PC-3 (cell line): ENCODE measurements around the gene TEPSIN. TPM values are rescaled to one million over a fixed set of nuclear protein-coding genes. Genes with fewer than 3 reads are reported as not detected.

Experiments
- ATAC-seq: fragments of 200-7000 bp; cut with Tn5 transposase; 2 replicates; pipeline ENCODE4 v1.9.1; 2020; ENCODE audit warnings: mild to moderate bottlenecking, moderate library complexity
- BruUV-seq: library from RNA; stranded (reverse); fragments of 400-500 nt; replicated peaks from 2 replicates; lab custom pipeline; 2021; lab: Mats Ljungman, UMichigan
- CTCF ChIA-PET: fragments of 300-600 bp; sonication (Branson Sonifier 250); formaldehyde crosslinking; loops from one replicate; lab custom pipeline; 2022; ENCODE audit warnings: antibody characterized with exemption; lab: Charles Lee
- POLR2A ChIA-PET: fragments of 300-600 bp; sonication (Branson Sonifier 250); formaldehyde crosslinking; loops from one replicate; lab custom pipeline; 2022; ENCODE audit warnings: antibody characterized with exemption; ENCODE audit not compliant: unreplicated experiment; lab: Charles Lee
- DNase-seq: peaks from one replicate; pipeline ENCODE4 v3.0.0-alpha.2; 2015
- H2AFZ ChIP-seq: fragments of 300-600 bp; sonication (generic); 2 replicates; pipeline ENCODE4 v1.6.0; 2016; ENCODE audit warnings: antibody characterized with exemption, low read length
- H3F3A ChIP-seq: fragments of 300-600 bp; sonication (generic); one replicate; pipeline ENCODE4 v1.6.0; 2017; ENCODE audit warnings: antibody characterized with exemption, low read length, control low read depth, mild to moderate bottlenecking; ENCODE audit not compliant: unreplicated experiment
- H3K27ac ChIP-seq: fragments of 300-600 bp; sonication (generic); 2 replicates; pipeline ENCODE4 v1.5.1; 2016; ENCODE audit warnings: mild to moderate bottlenecking, low read length
- H3K27me3 ChIP-seq: fragments of 300-600 bp; sonication (generic); 2 replicates; pipeline ENCODE4 v1.6.1; 2016; ENCODE audit warnings: low read length, mixed read lengths
- H3K36me3 ChIP-seq: fragments of 300-600 bp; sonication (generic); 2 replicates; pipeline ENCODE4 v1.6.1; 2016; ENCODE audit warnings: low read depth, mixed run types, low read length, mixed read lengths
- H3K4me1 ChIP-seq: fragments of 300-600 bp; sonication (generic); 2 replicates; pipeline ENCODE4 v1.5.1; 2016; ENCODE audit warnings: low read length; ENCODE audit not compliant: insufficient read depth
- H3K4me2 ChIP-seq: fragments of 300-600 bp; sonication (generic); 2 replicates; pipeline ENCODE4 v1.6.0; 2016; ENCODE audit warnings: low read length
- H3K4me3 ChIP-seq: fragments of 300-600 bp; sonication (generic); 2 replicates; pipeline ENCODE4 v1.5.1; 2016; ENCODE audit warnings: mild to moderate bottlenecking, low read length, mixed read lengths
- H3K79me2 ChIP-seq: fragments of 300-600 bp; sonication (generic); 2 replicates; pipeline ENCODE4 v1.6.1; 2017; ENCODE audit warnings: low read length, mixed read lengths
- H3K9ac ChIP-seq: fragments of 300-600 bp; sonication (generic); 2 replicates; pipeline ENCODE4 v1.6.0; 2016; ENCODE audit warnings: mild to moderate bottlenecking, low read length
- H3K9me2 ChIP-seq: fragments of 300-600 bp; sonication (generic); replicated peaks from 2 replicates; pipeline ENCODE4 v1.6.1; 2016; ENCODE audit warnings: mixed run types, low read length, mixed read lengths
- H3K9me3 ChIP-seq: fragments of 300-600 bp; sonication (generic); 2 replicates; pipeline ENCODE4 v1.6.1; 2016; ENCODE audit warnings: low read length, mixed read lengths
- H4K20me1 ChIP-seq: fragments of 300-600 bp; sonication (generic); 2 replicates; pipeline ENCODE4 v1.6.1; 2016; ENCODE audit warnings: low read length, mixed read lengths
- CTCF ChIP-seq: fragments of 300-600 bp; sonication (generic); conservative IDR thresholded peaks from 2 replicates; pipeline ENCODE4 v1.5.1; 2017; ENCODE audit warnings: antibody characterized with exemption, low read depth, mild to moderate bottlenecking, low read length
- EZH2 ChIP-seq: fragments of 300-600 bp; sonication (generic); IDR thresholded peaks from one replicate; pipeline ENCODE4 v1.6.1; 2017; ENCODE audit warnings: antibody characterized with exemption, mild to moderate bottlenecking, low read length; ENCODE audit not compliant: unreplicated experiment
- EZH2phosphoT487 ChIP-seq: fragments of 300-600 bp; sonication (generic); IDR thresholded peaks from 2 replicates; pipeline ENCODE4 v1.6.1; 2018; ENCODE audit warnings: mild to moderate bottlenecking, antibody characterized with exemption, low read length, borderline replicate concordance
- intact Hi-C: fragments of 100-400 bp; cut with micrococcal nuclease; formaldehyde crosslinking; loops from 2 replicates; pipeline ENCODE4 v1.9.0; 2023
- total RNA-seq: library from RNA; depleted of rRNA; stranded (reverse); fragments of >200 nt; gene quantifications from 2 replicates; pipeline ENCODE4 v1.2.3, GENCODE V29; 2014

TEPSIN gene
- total RNA-seq, 1 experiment from 2014 or later: 28.8 TPM

- Histone ChIP-seq H3K4me1 (peaks cover 8% of the 10 kb centered on the region; the same call in 1 of the 2 replicates), H3K4me3 (no peak overlapping the region), H3F3A (no peaks in the 10 kb centered on the region), H3K9me3 (no peaks in the 10 kb centered on the region), H3K27ac (no peak overlapping the region), H3K79me2 (peaks cover 26% of the 10 kb centered on the region), H4K20me1 (no peaks in the 10 kb centered on the region), H3K36me3 (no peaks in the 10 kb centered on the region; the same call in 1 of the 2 replicates), H3K9ac (no peak overlapping the region), H3K27me3 (no peaks in the 10 kb centered on the region), H2AFZ (no peak overlapping the region), H3K9me2 (no peaks in the 10 kb centered on the region), H3K4me2 (no peak overlapping the region)
- ChIA-PET CTCF (no interaction called here), POLR2A (no interaction called here)
- DNase-seq: no peak
- TF ChIP-seq EZH2: no peak
- TF ChIP-seq EZH2phosphoT487: no peak
- intact Hi-C loops: no loop called here
- no peak for ATAC-seq
- no TSS peak for BruUV-seq
These were observed 5.6 kb upstream of the TEPSIN start for GRCh38 chr17:81244358-81245023.

- Histone ChIP-seq H3K4me2 (no peak overlapping the region), H3K9me3 (no peaks in the 10 kb centered on the region), H4K20me1 (no peaks in the 10 kb centered on the region), H3K9me2 (no peaks in the 10 kb centered on the region), H3K27ac (no peak overlapping the region), H3F3A (no peaks in the 10 kb centered on the region), H3K79me2 (peaks cover 33% of the 10 kb centered on the region), H3K9ac (no peak overlapping the region), H2AFZ (no peak overlapping the region), H3K4me1 (peaks cover 8% of the 10 kb centered on the region; the same call in 1 of the 2 replicates), H3K27me3 (no peaks in the 10 kb centered on the region), H3K36me3 (no peaks in the 10 kb centered on the region; the same call in 1 of the 2 replicates), H3K4me3 (no peak overlapping the region)
- DNase-seq (no peak), ATAC-seq (no peak)
- intact Hi-C loops: no loop called here
- no TSS peak for BruUV-seq
- POLR2A ChIA-PET: no interaction called here
- TF ChIP-seq EZH2phosphoT487: no peak
- TF ChIP-seq EZH2: no peak
- TF ChIP-seq CTCF: no peak
- CTCF ChIA-PET: no interaction called here
These were observed 4.4 kb upstream of the TEPSIN start for GRCh38 chr17:81243333-81243664.

- no peak for TF ChIP-seq EZH2
- no peak for TF ChIP-seq CTCF
- no peak for TF ChIP-seq EZH2phosphoT487
- H3K4me3 ChIP-seq: no peak overlapping the region
- H3K9ac ChIP-seq: no peak overlapping the region
- peaks cover 39% of the 10 kb centered on the region for H3K79me2 ChIP-seq
- intact Hi-C loops: no loop called here
- H4K20me1 ChIP-seq: no peaks in the 10 kb centered on the region
- H3K9me3 ChIP-seq: no peaks in the 10 kb centered on the region
- H3K27me3 ChIP-seq: no peaks in the 10 kb centered on the region
- no TSS peak for BruUV-seq
- H2AFZ ChIP-seq: no peak overlapping the region
- ATAC-seq (no peak), DNase-seq (no peak)
- no peak overlapping the region for H3K4me2 ChIP-seq
- ChIA-PET CTCF (interaction anchor here (0.6 kb wide), 1 partner anchor 20 kb away, joined by 4 read pairs; no protein-coding TSS in a partner anchor), POLR2A (interaction anchor here (0.6 kb wide), 1 partner anchor 286 kb away, joined by 3 read pairs; the partner anchor contains the start of gene FSCN2)
- no peaks in the 10 kb centered on the region for H3F3A ChIP-seq
- no peak overlapping the region for H3K27ac ChIP-seq
- no peaks in the 10 kb centered on the region for H3K9me2 ChIP-seq
- H3K4me1 ChIP-seq: peaks cover 14% of the 10 kb centered on the region; the same call in 1 of the 2 replicates
- no peaks in the 10 kb centered on the region; the same call in 1 of the 2 replicates for H3K36me3 ChIP-seq
These were observed 3.8 kb upstream of the TEPSIN start for GRCh38 chr17:81242421-81243332.
